C4-2B (cell line): ENCODE results near the gene GGCX.

Experiments
- H3K27ac ChIP-seq: fragments of 450-650 bp; 2 replicates; pipeline ENCODE4 v1.5.1; 2017
- ZFX ChIP-seq: fragments of 450-650 bp; IDR thresholded peaks from 2 replicates; pipeline ENCODE4 v1.6.1; 2017
- TF ChIP-seq, protein P1 (sequence below): fragments of 450-650 bp; conservative IDR thresholded peaks from 2 replicates; pipeline ENCODE4 v1.5.1; 2017; ENCODE audit warnings: mild to moderate bottlenecking

Gene GGCX

DNA sequence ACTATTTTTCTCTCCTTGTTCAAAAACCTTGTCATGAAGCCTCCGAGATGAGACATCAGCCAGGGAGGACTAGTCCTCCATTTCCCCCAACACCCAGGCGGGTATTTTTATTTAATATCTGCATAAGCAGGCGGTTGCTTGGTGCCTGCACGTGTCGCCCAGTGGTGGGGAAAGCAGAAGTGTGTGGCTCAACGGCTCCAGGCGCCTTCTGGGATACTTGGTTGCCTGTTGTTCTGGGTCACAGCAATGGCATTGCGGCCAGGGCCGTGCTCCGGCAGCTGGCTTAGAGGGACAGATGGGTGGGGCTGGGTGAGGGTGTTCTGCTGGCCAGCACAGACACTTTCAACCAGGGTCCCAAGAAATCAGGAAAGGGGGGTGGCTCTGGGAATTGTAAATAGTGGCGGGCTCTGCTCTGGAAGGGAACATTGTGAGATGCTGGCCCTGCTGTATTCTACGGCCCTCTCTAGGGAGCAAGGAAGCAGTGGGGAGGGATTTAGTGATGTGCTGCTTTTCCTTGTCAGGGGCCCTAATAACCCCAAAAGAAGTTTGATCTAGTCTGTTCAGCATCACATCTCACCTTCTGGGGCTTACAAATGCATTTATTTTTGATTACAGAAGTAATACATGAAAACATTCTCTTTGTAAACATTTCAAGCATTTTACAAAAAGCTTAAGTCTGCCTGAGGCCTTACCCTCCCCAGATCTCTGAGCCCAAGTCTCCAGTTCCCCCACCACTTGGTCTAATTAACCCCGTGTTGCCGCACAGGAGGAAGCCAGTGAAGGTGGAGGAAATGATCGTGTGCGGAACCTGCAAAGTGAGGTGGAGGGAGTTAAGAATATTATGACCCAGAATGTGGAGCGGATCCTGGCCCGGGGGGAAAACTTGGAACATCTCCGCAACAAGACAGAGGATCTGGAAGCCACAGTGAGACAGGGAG lies 17.2 kb upstream of the GGCX start:
- peak overlapping the region; percentile 73 for H3K27ac ChIP-seq
- TF ChIP-seq, protein P1, sequence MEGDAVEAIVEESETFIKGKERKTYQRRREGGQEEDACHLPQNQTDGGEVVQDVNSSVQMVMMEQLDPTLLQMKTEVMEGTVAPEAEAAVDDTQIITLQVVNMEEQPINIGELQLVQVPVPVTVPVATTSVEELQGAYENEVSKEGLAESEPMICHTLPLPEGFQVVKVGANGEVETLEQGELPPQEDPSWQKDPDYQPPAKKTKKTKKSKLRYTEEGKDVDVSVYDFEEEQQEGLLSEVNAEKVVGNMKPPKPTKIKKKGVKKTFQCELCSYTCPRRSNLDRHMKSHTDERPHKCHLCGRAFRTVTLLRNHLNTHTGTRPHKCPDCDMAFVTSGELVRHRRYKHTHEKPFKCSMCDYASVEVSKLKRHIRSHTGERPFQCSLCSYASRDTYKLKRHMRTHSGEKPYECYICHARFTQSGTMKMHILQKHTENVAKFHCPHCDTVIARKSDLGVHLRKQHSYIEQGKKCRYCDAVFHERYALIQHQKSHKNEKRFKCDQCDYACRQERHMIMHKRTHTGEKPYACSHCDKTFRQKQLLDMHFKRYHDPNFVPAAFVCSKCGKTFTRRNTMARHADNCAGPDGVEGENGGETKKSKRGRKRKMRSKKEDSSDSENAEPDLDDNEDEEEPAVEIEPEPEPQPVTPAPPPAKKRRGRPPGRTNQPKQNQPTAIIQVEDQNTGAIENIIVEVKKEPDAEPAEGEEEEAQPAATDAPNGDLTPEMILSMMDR: no peak
- no peak for TF ChIP-seq ZFX

GRCh38 chr2:85577386-85578242 lies 16.3 kb upstream of the GGCX start, which contains the start of gene VAMP8:
TSS of gene VAMP8 (plus strand) at chr2:85577586. CDS start at chr2:85577647, 61 bp downstream.
- no peak for TF ChIP-seq ZFX
- TF ChIP-seq, protein P1: no peak

GRCh38 chr2:85577063-85577385 lies 15.7 kb upstream of the GGCX start:
- H3K27ac ChIP-seq: peak overlapping the region; percentile 73
- TF ChIP-seq, protein P1: no peak
- TF ChIP-seq ZFX: no peak

More at GRCh38 chr2:85577386-85578242, 16.3 kb upstream of the GGCX start, which contains the start of gene VAMP8:
- peak within 1 kb of the TSS; percentile 73 for H3K27ac ChIP-seq

DNA sequence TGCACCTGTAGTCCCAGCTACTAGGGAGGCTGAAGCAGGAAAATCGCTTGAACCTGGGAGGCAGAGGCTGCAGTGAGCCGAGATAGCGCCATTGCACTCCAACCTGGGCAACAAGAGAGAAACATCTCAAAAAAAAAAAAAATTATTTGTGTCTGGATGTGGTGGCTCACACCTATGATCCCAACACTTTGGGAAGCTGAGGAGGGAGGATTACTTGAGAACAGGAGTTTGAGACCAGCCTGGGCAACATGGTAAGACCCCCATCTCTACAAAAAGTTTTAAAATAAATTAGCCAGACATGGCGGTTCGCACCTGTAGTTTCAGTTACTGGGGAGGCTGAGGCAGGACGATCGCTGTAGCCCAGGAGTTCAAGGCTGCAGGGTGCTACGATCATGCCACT lies 14.4 kb upstream of the GGCX start:
- TF ChIP-seq ZFX: no peak
- TF ChIP-seq, protein P1: no peak
- peak overlapping the region; percentile 73 for H3K27ac ChIP-seq

DNA sequence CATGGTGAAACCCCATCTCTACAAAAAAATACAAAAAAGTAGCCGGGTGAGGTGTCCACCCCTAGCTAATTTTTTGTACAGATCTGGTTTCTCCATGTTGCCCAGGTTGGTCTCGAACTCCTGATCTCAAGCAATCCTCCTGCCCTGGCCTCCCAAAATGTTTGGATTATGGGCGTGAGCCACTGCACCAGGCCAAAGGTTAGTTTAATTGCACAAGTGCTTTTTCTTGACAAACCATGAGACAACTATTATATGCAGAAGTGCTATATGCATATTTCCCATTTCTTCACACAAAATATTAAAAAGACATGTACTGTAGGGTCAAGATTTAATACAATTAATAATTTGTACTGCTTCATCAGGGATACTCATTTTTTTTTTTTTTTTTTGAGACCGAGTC lies 5.0 kb upstream of the GGCX start:
- no peak for TF ChIP-seq ZFX
- TF ChIP-seq, protein P1: no peak
- no peak overlapping the region for H3K27ac ChIP-seq

- TF ChIP-seq, protein P1: no peak
- no peak for TF ChIP-seq ZFX
- H3K27ac ChIP-seq: no peak overlapping the region
These were observed 2.9 kb upstream of the GGCX start for GRCh38 chr2:85564144-85564563.
